Epidermal melanocyte (primary cell): ENCODE results near the gene NPAS3.

Experiments
- DNase-seq: peaks from one replicate; pipeline ENCODE4 v3.0.0; 2011; ENCODE audit warnings: low spot score; ENCODE audit not compliant: insufficient read length

NPAS3 gene

GRCh38 chr14:33734387-33734786 lies 795.7 kb downstream of the NPAS3 start:
- DNase-seq: no peak

- no peak for DNase-seq
Observed at GRCh38 chr14:33736299-33736825, 797.7 kb downstream of the NPAS3 start.

- no peak for DNase-seq
Observed at GRCh38 chr14:33736979-33737378, 798.3 kb downstream of the NPAS3 start.

GRCh38 chr14:33737446-33737845 lies 798.8 kb downstream of the NPAS3 start:
- no peak for DNase-seq

- DNase-seq: no peak
Observed at GRCh38 chr14:33738029-33738428, 799.4 kb downstream of the NPAS3 start.

- no peak for DNase-seq
Observed at GRCh38 chr14:33738491-33738890, 799.8 kb downstream of the NPAS3 start.

GRCh38 chr14:33740531-33740930 lies 801.9 kb downstream of the NPAS3 start:
- DNase-seq: no peak

- no peak for DNase-seq
Observed at GRCh38 chr14:33742166-33742565, 803.5 kb downstream of the NPAS3 start.

GRCh38 chr14:33745163-33745562 lies 806.5 kb downstream of the NPAS3 start:
- no peak for DNase-seq

GRCh38 chr14:33747749-33748148 lies 809.1 kb downstream of the NPAS3 start:
- DNase-seq: no peak

GRCh38 chr14:33754261-33754660 lies 815.6 kb downstream of the NPAS3 start:
- no peak for DNase-seq

- DNase-seq: no peak
Observed at GRCh38 chr14:33755358-33755757, 816.7 kb downstream of the NPAS3 start.

GRCh38 chr14:33756833-33757232 lies 818.2 kb downstream of the NPAS3 start:
- DNase-seq: no peak

GRCh38 chr14:33758547-33758946 lies 819.9 kb downstream of the NPAS3 start:
- no peak for DNase-seq

- no peak for DNase-seq
Observed at GRCh38 chr14:33762161-33762851, 823.6 kb downstream of the NPAS3 start.

GRCh38 chr14:33764876-33765650 lies 826.4 kb downstream of the NPAS3 start:
- no peak for DNase-seq

- DNase-seq: no peak
Observed at GRCh38 chr14:33767586-33768457, 829.1 kb downstream of the NPAS3 start.

- DNase-seq: no peak
Observed at GRCh38 chr14:33768458-33768830, 829.8 kb downstream of the NPAS3 start.

GRCh38 chr14:33773205-33774030 lies 834.7 kb downstream of the NPAS3 start:
- no peak for DNase-seq

- no peak for DNase-seq
Observed at GRCh38 chr14:33774161-33774560, 835.5 kb downstream of the NPAS3 start.
